Suprapubic skin (tissue), 4 donors: ENCODE data around the gene OSBPL9. TPM values are rescaled to one million over a fixed set of nuclear protein-coding genes. Genes with fewer than 3 reads are reported as not detected.

ENCODE experiments used
- DNase-seq, 2 donors: peaks; one replicate each; pipeline ENCODE4 v3.0.0-alpha.2; 2019; ENCODE audit warnings: low spot score in 2 of 2
- H3K27ac ChIP-seq: fragments of 200-600 bp; sonication (generic); one replicate; pipeline ENCODE4 v1.5.1; 2019
- H3K27me3 ChIP-seq: fragments of 200-600 bp; sonication (generic); one replicate; pipeline ENCODE4 v1.5.1; 2019
- H3K36me3 ChIP-seq: fragments of 200-600 bp; sonication (generic); one replicate; pipeline ENCODE4 v1.5.1; 2019
- H3K4me1 ChIP-seq: fragments of 200-600 bp; sonication (generic); one replicate; pipeline ENCODE4 v1.5.1; 2019
- H3K4me3 ChIP-seq: fragments of 200-600 bp; sonication (generic); one replicate; pipeline ENCODE4 v1.5.1; 2019; ENCODE audit warnings: mild to moderate bottlenecking
- H3K9me3 ChIP-seq: fragments of 200-600 bp; sonication (generic); one replicate; pipeline ENCODE4 v1.5.1; 2019
- EP300 ChIP-seq: sonication (generic); formaldehyde crosslinking; IDR thresholded peaks from one replicate; pipeline ENCODE4 v1.6.1; 2017; ENCODE audit warnings: antibody characterized with exemption
- POLR2A ChIP-seq, 2 donors: fragments of 450-650 bp; IDR thresholded peaks; one replicate each; pipeline ENCODE4 v1.6.1; 2017; ENCODE audit warnings: antibody characterized with exemption in 2 of 2, mild to moderate bottlenecking in 2 of 2, moderate library complexity in 2 of 2
- POLR2AphosphoS5 ChIP-seq, 3 donors: sonication (generic); formaldehyde crosslinking; IDR thresholded peaks; one replicate each; pipeline ENCODE4 v1.6.1; 2017; ENCODE audit warnings: antibody characterized with exemption in 3 of 3
- WGBS: methylation state at CpG from one replicate; pipeline ENCODE4 v1.1.5; 2018; 5-methylcytosine and 5-hydroxymethylcytosine counted together
- total RNA-seq, 4 donors: library from RNA; depleted of rRNA; stranded (reverse); fragments of >200 nt; gene quantifications; one replicate each; pipeline ENCODE4 v1.1.0, GENCODE V29; 2016
- TF ChIP-seq, protein P1 (sequence below), 2 donors: fragments of 200-600 bp in 1 of 2; fragments of 450-650 bp in 1 of 2; sonication (generic) in 1 of 2; IDR thresholded peaks; one replicate each; pipeline ENCODE4 v1.5.1; 2016 to 2019; ENCODE audit warnings: antibody characterized with exemption in 2 of 2, mild to moderate bottlenecking in 1 of 2, moderate library complexity in 1 of 2

The OSBPL9 gene
- total RNA-seq, 4 donors from 2014 or later = 49.7 to 166 (median 90.4) TPM

DNA sequence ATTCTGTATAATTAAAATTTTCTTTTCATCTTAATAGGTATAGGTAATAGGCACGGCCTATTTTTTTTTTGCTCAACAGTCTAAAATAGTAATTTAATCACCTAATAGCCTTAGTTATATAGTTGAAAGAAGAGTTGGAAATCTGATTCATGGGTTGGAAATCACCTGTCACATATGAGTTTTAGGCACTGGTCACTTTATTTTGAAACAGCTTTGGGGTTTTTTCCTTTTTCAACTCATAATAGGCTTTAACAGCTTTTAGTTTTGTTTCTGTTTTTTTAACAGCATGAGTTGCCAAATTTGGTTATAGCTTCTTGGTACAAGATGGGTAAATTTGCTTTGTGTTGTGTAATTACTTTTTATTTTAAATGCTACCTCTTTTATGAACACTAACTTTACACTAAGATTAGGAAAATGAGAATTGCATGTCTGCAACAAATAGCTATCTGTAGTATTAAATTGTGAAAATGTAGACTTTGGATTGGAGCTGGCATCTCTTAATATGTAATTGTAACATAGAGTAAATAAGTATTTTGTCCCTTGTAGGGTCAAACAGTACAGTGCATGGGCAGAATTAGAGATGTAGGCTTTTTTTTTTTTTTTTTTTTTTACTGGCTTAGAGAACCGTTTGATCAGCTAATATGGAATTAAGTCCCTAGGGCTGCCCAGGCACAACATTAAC, 109.8 kb downstream of the OSBPL9 start:
- H3K27ac ChIP-seq = no peak overlapping the region
- no peak for DNase-seq
- H3K4me3 ChIP-seq = no peak overlapping the region
- WGBS = 74% methylated on average over 2 of the region's 2 CpGs
- no peak for TF ChIP-seq POLR2AphosphoS5 (IDR thresholded peaks at IDR 0.05)
- TF ChIP-seq EP300 = no peak
- TF ChIP-seq, protein P1, sequence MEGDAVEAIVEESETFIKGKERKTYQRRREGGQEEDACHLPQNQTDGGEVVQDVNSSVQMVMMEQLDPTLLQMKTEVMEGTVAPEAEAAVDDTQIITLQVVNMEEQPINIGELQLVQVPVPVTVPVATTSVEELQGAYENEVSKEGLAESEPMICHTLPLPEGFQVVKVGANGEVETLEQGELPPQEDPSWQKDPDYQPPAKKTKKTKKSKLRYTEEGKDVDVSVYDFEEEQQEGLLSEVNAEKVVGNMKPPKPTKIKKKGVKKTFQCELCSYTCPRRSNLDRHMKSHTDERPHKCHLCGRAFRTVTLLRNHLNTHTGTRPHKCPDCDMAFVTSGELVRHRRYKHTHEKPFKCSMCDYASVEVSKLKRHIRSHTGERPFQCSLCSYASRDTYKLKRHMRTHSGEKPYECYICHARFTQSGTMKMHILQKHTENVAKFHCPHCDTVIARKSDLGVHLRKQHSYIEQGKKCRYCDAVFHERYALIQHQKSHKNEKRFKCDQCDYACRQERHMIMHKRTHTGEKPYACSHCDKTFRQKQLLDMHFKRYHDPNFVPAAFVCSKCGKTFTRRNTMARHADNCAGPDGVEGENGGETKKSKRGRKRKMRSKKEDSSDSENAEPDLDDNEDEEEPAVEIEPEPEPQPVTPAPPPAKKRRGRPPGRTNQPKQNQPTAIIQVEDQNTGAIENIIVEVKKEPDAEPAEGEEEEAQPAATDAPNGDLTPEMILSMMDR (IDR thresholded peaks at IDR 0.05) = no peak
- no peak for TF ChIP-seq POLR2A (IDR thresholded peaks at IDR 0.05)
- peaks cover 24% of the 10 kb centered on the region for H3K4me1 ChIP-seq
- no peaks in the 10 kb centered on the region for H3K27me3 ChIP-seq
- no peaks in the 10 kb centered on the region for H3K36me3 ChIP-seq
- H3K9me3 ChIP-seq = no peaks in the 10 kb centered on the region

DNA sequence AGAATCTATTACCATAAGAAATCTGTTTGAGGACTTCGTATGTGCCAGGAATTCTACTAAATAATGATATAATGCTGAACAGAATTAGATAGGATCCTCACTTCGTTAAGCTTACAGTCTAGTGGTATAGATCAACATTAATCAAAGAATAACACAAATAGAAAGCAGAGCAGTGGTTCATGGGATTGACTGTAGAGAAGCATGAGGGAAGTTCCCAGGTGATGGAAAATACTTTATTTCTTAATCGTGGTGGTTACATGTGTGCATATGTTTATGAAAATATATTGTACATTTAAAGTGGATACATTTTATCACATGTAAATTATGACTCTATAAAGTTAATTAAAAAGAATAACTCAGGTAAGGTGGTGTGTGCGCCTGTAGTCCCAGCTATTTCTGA, 110.5 kb downstream of the OSBPL9 start:
- WGBS = 92% methylated on average over 4 of the region's 4 CpGs
- Histone ChIP-seq H3K27ac (no peak overlapping the region), H3K4me1 (peaks cover 24% of the 10 kb centered on the region), H3K36me3 (no peaks in the 10 kb centered on the region), H3K27me3 (no peaks in the 10 kb centered on the region), H3K4me3 (no peak overlapping the region), H3K9me3 (no peaks in the 10 kb centered on the region)
- TF ChIP-seq, protein P1 (IDR thresholded peaks at IDR 0.05) = no peak
- TF ChIP-seq POLR2A (IDR thresholded peaks at IDR 0.05) (no peak), EP300 (no peak), POLR2AphosphoS5 (IDR thresholded peaks at IDR 0.05) (no peak)
- no peak for DNase-seq

DNA sequence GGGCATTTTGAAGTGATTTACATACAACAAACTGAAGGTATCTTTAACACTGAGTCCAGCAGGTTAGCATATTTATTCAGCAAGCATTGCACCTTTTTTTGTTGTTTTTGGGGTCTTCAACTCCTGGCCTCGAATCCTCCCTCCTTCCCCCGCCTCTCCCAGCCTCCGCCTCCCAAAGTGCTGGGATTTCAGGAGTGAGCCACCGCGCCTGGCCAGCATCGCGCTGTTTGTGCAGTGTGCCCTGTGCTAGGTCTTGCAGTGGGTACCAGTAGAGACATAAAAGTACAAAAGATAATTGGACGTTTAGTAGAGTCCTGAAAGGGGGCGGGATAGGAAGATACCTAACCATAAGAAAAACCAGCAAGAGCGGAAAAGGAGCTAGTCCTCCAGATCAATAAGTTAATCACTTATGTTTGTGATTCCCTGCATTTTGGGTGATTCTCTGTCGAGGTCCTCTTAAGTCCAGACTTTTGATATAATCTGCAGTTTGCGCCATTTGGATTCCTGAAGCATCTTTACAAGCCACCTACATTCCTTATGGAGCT, 111.8 kb downstream of the OSBPL9 start:
- 59% methylated on average over 12 of the region's 12 CpGs for WGBS
- Histone ChIP-seq H3K36me3 (no peaks in the 10 kb centered on the region), H3K4me1 (peaks cover 27% of the 10 kb centered on the region), H3K4me3 (peak overlapping the region; percentile 54), H3K27ac (no peak overlapping the region), H3K27me3 (no peaks in the 10 kb centered on the region), H3K9me3 (no peaks in the 10 kb centered on the region)
- DNase-seq = no peak
- TF ChIP-seq POLR2AphosphoS5 (IDR thresholded peaks at IDR 0.05) (no peak), POLR2A (IDR thresholded peaks at IDR 0.05) (no peak), EP300 (no peak)
- TF ChIP-seq, protein P1 (IDR thresholded peaks at IDR 0.05) = no peak

DNA sequence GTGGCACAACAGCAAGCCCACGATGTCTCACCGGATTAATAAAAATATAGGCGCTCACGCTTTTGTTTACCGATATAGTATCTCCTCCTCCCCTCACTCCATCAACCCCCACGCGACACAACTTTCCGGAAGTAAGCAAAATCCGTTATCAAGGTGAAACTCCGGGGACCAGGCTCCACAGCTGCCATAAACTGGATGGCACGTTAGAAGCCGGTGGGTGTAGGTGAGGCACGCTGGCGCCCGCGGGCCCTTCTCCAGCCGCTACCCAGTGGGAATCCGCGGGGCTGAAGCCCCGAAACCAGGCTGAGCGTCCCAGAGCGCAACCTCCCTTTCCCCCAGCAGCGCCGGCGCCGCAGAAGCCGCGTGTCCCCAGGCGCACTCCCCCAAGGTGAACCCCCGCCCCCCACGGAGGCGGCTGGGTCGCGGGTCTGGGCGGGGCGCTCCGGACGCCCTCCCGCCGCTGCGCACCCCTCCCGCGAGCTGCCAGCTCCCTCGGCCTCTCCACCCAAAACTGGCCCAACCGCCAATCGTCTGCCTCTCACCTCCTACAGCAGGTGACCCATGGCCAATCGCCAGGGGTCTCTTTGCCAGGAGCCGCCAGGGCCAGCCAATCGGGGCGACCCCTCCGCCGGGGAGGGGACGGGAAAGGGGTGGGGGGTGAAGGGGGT, 112.4 kb downstream of the OSBPL9 start:
- no peaks in the 10 kb centered on the region for H3K27me3 ChIP-seq
- peak overlapping the region; percentile 54 for H3K4me3 ChIP-seq
- H3K36me3 ChIP-seq = no peaks in the 10 kb centered on the region
- peak overlapping the region; percentile 70 for H3K27ac ChIP-seq
- no peaks in the 10 kb centered on the region for H3K9me3 ChIP-seq
- peak; percentile 86 to 89 for DNase-seq
- WGBS = 2% methylated on average over 24 of the region's 53 CpGs
- TF ChIP-seq POLR2A (IDR thresholded peaks at IDR 0.05) (no peak), EP300 (no peak)
- H3K4me1 ChIP-seq = peaks cover 33% of the 10 kb centered on the region

DNA sequence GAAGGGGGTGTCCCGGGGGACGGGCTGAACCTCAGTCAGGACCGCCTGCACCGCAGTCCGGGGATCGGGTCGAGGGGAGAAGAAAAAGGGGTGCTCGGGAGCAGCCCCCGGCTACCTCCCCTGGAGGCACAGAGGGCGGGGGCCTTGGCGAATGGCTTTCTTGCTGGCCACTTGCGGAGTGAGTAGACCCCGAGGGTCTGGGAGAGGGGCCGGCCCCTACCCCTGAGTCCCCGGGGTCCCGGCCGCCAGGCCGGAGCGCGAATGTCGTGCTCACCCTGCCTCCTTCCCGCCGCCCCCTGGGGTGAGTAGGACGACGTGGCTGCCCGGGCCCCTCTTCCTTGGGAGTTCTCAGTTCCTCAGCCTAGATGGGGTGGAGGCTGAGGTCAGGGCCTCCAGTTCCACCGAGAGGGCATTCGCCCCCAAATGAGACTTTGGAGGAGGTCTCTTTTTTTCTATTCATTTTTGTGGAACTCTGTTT, 113.0 kb downstream of the OSBPL9 start:
- peaks cover 39% of the 10 kb centered on the region for H3K4me1 ChIP-seq
- WGBS = 18% methylated on average over 28 of the region's 28 CpGs

More for the DNA sequence above, 113.0 kb downstream of the OSBPL9 start:
- Histone ChIP-seq H3K4me3 (peak overlapping the region; percentile 54), H3K27me3 (no peaks in the 10 kb centered on the region), H3K9me3 (no peaks in the 10 kb centered on the region), H3K27ac (peak overlapping the region; percentile 70), H3K36me3 (no peaks in the 10 kb centered on the region)
- no peak for DNase-seq
- TF ChIP-seq, protein P1 (IDR thresholded peaks at IDR 0.05) = no peak
- TF ChIP-seq POLR2AphosphoS5 (IDR thresholded peaks at IDR 0.05) (no peak), POLR2A (IDR thresholded peaks at IDR 0.05) (no peak), EP300 (no peak)
